HFF-Myc (cell line): Measurements from ENCODE around the gene BBS1.

ENCODE experiments used
- DNase-seq: peaks from one replicate; pipeline ENCODE4 v3.0.0-alpha.2; 2011; ENCODE audit warnings: low read depth; ENCODE audit errors: extremely low read depth
- H3K4me3 ChIP-seq: replicated peaks from 2 replicates; pipeline ENCODE4 v1.5.1; 2011; ENCODE audit warnings: low read depth, mild to moderate bottlenecking, control low read depth, low read length
- TF ChIP-seq, protein P1 (sequence below): IDR thresholded peaks from 2 replicates; pipeline ENCODE4 v1.5.1; 2012; ENCODE audit warnings: mild to moderate bottlenecking, low read depth, low read length, control low read depth; ENCODE audit errors: missing control alignments

Gene BBS1

GRCh38 chr11:66494458-66494857 lies 16.0 kb upstream of the BBS1 start:
- DNase-seq, result no peak
- no peak overlapping the region for H3K4me3 ChIP-seq
- TF ChIP-seq, protein P1, sequence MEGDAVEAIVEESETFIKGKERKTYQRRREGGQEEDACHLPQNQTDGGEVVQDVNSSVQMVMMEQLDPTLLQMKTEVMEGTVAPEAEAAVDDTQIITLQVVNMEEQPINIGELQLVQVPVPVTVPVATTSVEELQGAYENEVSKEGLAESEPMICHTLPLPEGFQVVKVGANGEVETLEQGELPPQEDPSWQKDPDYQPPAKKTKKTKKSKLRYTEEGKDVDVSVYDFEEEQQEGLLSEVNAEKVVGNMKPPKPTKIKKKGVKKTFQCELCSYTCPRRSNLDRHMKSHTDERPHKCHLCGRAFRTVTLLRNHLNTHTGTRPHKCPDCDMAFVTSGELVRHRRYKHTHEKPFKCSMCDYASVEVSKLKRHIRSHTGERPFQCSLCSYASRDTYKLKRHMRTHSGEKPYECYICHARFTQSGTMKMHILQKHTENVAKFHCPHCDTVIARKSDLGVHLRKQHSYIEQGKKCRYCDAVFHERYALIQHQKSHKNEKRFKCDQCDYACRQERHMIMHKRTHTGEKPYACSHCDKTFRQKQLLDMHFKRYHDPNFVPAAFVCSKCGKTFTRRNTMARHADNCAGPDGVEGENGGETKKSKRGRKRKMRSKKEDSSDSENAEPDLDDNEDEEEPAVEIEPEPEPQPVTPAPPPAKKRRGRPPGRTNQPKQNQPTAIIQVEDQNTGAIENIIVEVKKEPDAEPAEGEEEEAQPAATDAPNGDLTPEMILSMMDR, result no peak

DNA sequence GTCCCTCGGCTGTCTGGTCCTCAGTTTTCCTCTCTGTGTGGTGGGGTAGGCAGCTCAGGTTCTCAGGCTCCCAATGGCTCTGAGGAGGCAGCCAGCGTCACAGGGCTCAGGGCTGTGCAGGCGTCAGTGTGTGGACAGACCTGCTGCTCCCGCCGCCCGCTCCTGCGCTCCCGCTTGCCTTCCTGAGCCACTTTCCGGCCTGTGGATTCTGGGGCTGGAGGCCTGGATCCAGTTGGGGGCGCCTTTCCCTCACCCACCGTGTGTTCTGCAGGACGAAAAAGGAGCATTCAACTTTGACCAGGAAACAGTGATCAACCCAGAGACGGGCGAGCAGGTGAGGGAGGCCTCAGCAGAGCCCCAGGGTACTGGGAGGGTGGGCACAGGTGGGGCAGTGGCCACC lies 15.5 kb upstream of the BBS1 start:
- TF ChIP-seq, protein P1, result no peak
- no peak for DNase-seq
- H3K4me3 ChIP-seq, result no peak overlapping the region

- TF ChIP-seq, protein P1, result peak; percentile 47
- DNase-seq, result no peak
- H3K4me3 ChIP-seq, result no peak overlapping the region
These were observed 15.0 kb upstream of the BBS1 start for GRCh38 chr11:66495401-66495854.

GRCh38 chr11:66497206-66497605 lies 13.2 kb upstream of the BBS1 start:
- TF ChIP-seq, protein P1, result no peak

DNA sequence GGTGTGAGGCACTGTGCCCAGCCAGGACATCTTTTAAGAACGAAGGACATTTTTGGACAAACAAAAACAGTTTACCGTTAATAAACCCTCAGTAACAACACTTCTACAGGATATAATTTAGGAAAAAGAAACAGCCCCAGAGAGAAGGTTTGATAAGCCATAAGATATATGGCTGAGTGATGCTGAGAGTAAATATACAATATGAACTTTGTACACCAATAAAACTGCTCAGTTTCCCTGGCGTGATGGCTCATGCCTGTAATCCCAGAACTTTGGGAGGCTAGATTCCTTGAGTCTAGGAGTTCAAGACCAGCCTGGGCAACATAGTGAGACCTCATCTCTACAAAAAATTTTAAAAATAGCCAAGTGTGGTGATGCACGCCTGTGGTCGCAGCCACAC lies 11.9 kb upstream of the BBS1 start:
- no peak for DNase-seq
- TF ChIP-seq, protein P1, result no peak
- H3K4me3 ChIP-seq, result no peak overlapping the region

More at GRCh38 chr11:66497206-66497605, 13.2 kb upstream of the BBS1 start:
- H3K4me3 ChIP-seq, result no peak overlapping the region
- no peak for DNase-seq

- DNase-seq, result no peak
- TF ChIP-seq, protein P1, result no peak
- no peak overlapping the region for H3K4me3 ChIP-seq
These were observed 5.1 kb upstream of the BBS1 start for GRCh38 chr11:66505276-66505816.

GRCh38 chr11:66509131-66509561 lies 1.3 kb upstream of the BBS1 start:
- H3K4me3 ChIP-seq, result no peak overlapping the region
- TF ChIP-seq, protein P1, result no peak
- no peak for DNase-seq
